Cardiac muscle cell (in vitro differentiated cells and primary cell): Measurements from ENCODE around the gene RASA4. TPM values are rescaled to one million over a fixed set of nuclear protein-coding genes. Genes with fewer than 3 reads are reported as not detected.

ENCODE experiments used
- polyA plus RNA-seq: library from polyadenylated mRNA; unstranded; fragments of >200 nt; fragmentation: Nextera tagmentation; extraction: Ambion mirVana; gene quantifications from 2 replicates; pipeline ENCODE4 v1.2.1, GENCODE V29; 2016
- total RNA-seq: library from RNA; depleted of rRNA; stranded (reverse); fragments of >200 nt; gene quantifications from 2 replicates; pipeline ENCODE4 v1.2.3, GENCODE V29; 2016

Gene RASA4
- total and polyA plus RNA-seq, 2 experiments from 2014 or later, result 15.1 to 37.1 TPM

Other genes starting within 250 kb of the RASA4 start
- 46.9 and 60.1 TPM in 2 replicates for gene PRKRIP1, start 220.4 kb downstream of the RASA4 start, total RNA-seq
- gene PRKRIP1, start 220.4 kb downstream of the RASA4 start, polyA plus RNA-seq, result 60.0 and 76.3 TPM in 2 replicates
- gene ORAI2, start 183.2 kb downstream of the RASA4 start, total RNA-seq, result 20.4 and 31.0 TPM in 2 replicates
- gene ORAI2, start 183.2 kb downstream of the RASA4 start, polyA plus RNA-seq, result 23.0 and 25.5 TPM in 2 replicates
- gene ALKBH4, start 151.9 kb downstream of the RASA4 start, total RNA-seq, result 31.8 and 82.4 TPM in 2 replicates
- gene ALKBH4, start 151.9 kb downstream of the RASA4 start, polyA plus RNA-seq, result 26.7 and 31.7 TPM in 2 replicates
- gene LRWD1, start 151.8 kb downstream of the RASA4 start, total RNA-seq, result 34.9 and 46.0 TPM in 2 replicates
- 26.8 and 27.6 TPM in 2 replicates for gene LRWD1, start 151.8 kb downstream of the RASA4 start, polyA plus RNA-seq
- 31.8 and 65.3 TPM in 2 replicates for gene POLR2J, start 137.8 kb downstream of the RASA4 start, total RNA-seq
- gene POLR2J, start 137.8 kb downstream of the RASA4 start, polyA plus RNA-seq, result 92.3 and 121 TPM in 2 replicates
- gene RASA4B, start 99.0 kb downstream of the RASA4 start, total RNA-seq, result 4.7 and 15.1 TPM in 2 replicates
- gene RASA4B, start 99.0 kb downstream of the RASA4 start, polyA plus RNA-seq, result 8.5 and 15.1 TPM in 2 replicates
- gene UPK3BL2, start 73.1 kb downstream of the RASA4 start, total RNA-seq, result 10.0 and 23.9 TPM in 2 replicates
- 29.7 and 31.2 TPM in 2 replicates for gene UPK3BL2, start 73.1 kb downstream of the RASA4 start, polyA plus RNA-seq
- gene SPDYE2, start 65.5 kb downstream of the RASA4 start, total RNA-seq, result not detected in 2 replicates
- gene SPDYE2, start 65.5 kb downstream of the RASA4 start, polyA plus RNA-seq, result 8.5 and 12.5 TPM in 2 replicates
- 21.5 and 50.3 TPM in 2 replicates for gene POLR2J3, start 44.2 kb downstream of the RASA4 start, total RNA-seq
- 152 and 153 TPM in 2 replicates for gene POLR2J3, start 44.2 kb downstream of the RASA4 start, polyA plus RNA-seq
- 59.0 and 72.5 TPM in 2 replicates for gene UPK3BL1, start 26.0 kb upstream of the RASA4 start, total RNA-seq
- gene UPK3BL1, start 26.0 kb upstream of the RASA4 start, polyA plus RNA-seq, result 59.4 and 60.5 TPM in 2 replicates
- not detected in 2 replicates for gene SPDYE2B, start 33.6 kb upstream of the RASA4 start, total RNA-seq
- gene SPDYE2B, start 33.6 kb upstream of the RASA4 start, polyA plus RNA-seq, result 0.43 and 0.72 TPM in 2 replicates
- gene POLR2J2, start 54.9 kb upstream of the RASA4 start, total RNA-seq, result 2.4 and 5.0 TPM in 2 replicates
- gene POLR2J2, start 54.9 kb upstream of the RASA4 start, polyA plus RNA-seq, result 27.7 and 32.6 TPM in 2 replicates
- 14.9 and 32.4 TPM in 2 replicates for gene FAM185A, start 132.2 kb upstream of the RASA4 start, total RNA-seq
- 10.5 and 12.1 TPM in 2 replicates for gene FAM185A, start 132.2 kb upstream of the RASA4 start, polyA plus RNA-seq